ENCODE measurements around the gene CDK5R1.

CDK5R1 gene

GRCh38 chr17:32525122-32525521 lies 38.3 kb downstream of the CDK5R1 start:
- H3K36me3 ChIP-seq (ENCODE audit: low read depth), result no peaks in the 10 kb centered on the region
- no peak for TF ChIP-seq CTCF (IDR thresholded peaks at IDR 0.05; ENCODE audit: poor library complexity, severe bottlenecking)
- peaks cover under 1% of the 10 kb centered on the region for H3K4me1 ChIP-seq (ENCODE audit: insufficient read depth, poor library complexity, severe bottlenecking)
- no peak overlapping the region for H3K4me3 ChIP-seq (ENCODE audit: severe bottlenecking)
- DNase-seq (ENCODE audit: low spot score) (no peak), ATAC-seq (ENCODE audit: low read depth) (no peak)
- H3K9me3 ChIP-seq (ENCODE audit: severe bottlenecking), result no peaks in the 10 kb centered on the region
- H3K27ac ChIP-seq (ENCODE audit: poor library complexity, severe bottlenecking), result no peak overlapping the region
- H3K27me3 ChIP-seq (ENCODE audit: insufficient read depth, poor library complexity, severe bottlenecking), result no peaks in the 10 kb centered on the region

- Histone ChIP-seq H3K4me1 (ENCODE audit: insufficient read depth, poor library complexity, severe bottlenecking) (no peaks in the 10 kb centered on the region), H3K27me3 (ENCODE audit: insufficient read depth, poor library complexity, severe bottlenecking) (no peaks in the 10 kb centered on the region), H3K27ac (ENCODE audit: poor library complexity, severe bottlenecking) (no peak overlapping the region), H3K9me3 (ENCODE audit: severe bottlenecking) (no peaks in the 10 kb centered on the region), H3K36me3 (ENCODE audit: low read depth) (no peaks in the 10 kb centered on the region), H3K4me3 (ENCODE audit: severe bottlenecking) (no peak overlapping the region)
- no peak for TF ChIP-seq CTCF (IDR thresholded peaks at IDR 0.05; ENCODE audit: poor library complexity, severe bottlenecking)
- no peak for ATAC-seq (ENCODE audit: low read depth)
- no peak for DNase-seq (ENCODE audit: low spot score)
These were observed 40.4 kb downstream of the CDK5R1 start for GRCh38 chr17:32527146-32527545.

- DNase-seq (ENCODE audit: low spot score) (no peak), ATAC-seq (ENCODE audit: low read depth) (no peak)
- TF ChIP-seq CTCF (IDR thresholded peaks at IDR 0.05; ENCODE audit: poor library complexity, severe bottlenecking), result no peak
- no peak overlapping the region for H3K27ac ChIP-seq (ENCODE audit: poor library complexity, severe bottlenecking)
- H3K27me3 ChIP-seq (ENCODE audit: insufficient read depth, poor library complexity, severe bottlenecking), result no peaks in the 10 kb centered on the region
- no peaks in the 10 kb centered on the region for H3K4me1 ChIP-seq (ENCODE audit: insufficient read depth, poor library complexity, severe bottlenecking)
- no peaks in the 10 kb centered on the region for H3K9me3 ChIP-seq (ENCODE audit: severe bottlenecking)
- no peak overlapping the region for H3K4me3 ChIP-seq (ENCODE audit: severe bottlenecking)
- H3K36me3 ChIP-seq (ENCODE audit: low read depth), result no peaks in the 10 kb centered on the region
These were observed 42.0 kb downstream of the CDK5R1 start for GRCh38 chr17:32528825-32529224.

GRCh38 chr17:32529604-32530003 lies 42.8 kb downstream of the CDK5R1 start:
- H3K27ac ChIP-seq (ENCODE audit: poor library complexity, severe bottlenecking), result no peak overlapping the region
- no peaks in the 10 kb centered on the region for H3K4me1 ChIP-seq (ENCODE audit: insufficient read depth, poor library complexity, severe bottlenecking)
- no peak overlapping the region for H3K4me3 ChIP-seq (ENCODE audit: severe bottlenecking)
- TF ChIP-seq CTCF (IDR thresholded peaks at IDR 0.05; ENCODE audit: poor library complexity, severe bottlenecking), result no peak
- DNase-seq (ENCODE audit: low spot score) (no peak), ATAC-seq (ENCODE audit: low read depth) (no peak)
- H3K9me3 ChIP-seq (ENCODE audit: severe bottlenecking), result no peaks in the 10 kb centered on the region
- no peaks in the 10 kb centered on the region for H3K27me3 ChIP-seq (ENCODE audit: insufficient read depth, poor library complexity, severe bottlenecking)
- H3K36me3 ChIP-seq (ENCODE audit: low read depth), result no peaks in the 10 kb centered on the region

GRCh38 chr17:32533296-32533695 lies 46.5 kb downstream of the CDK5R1 start:
- DNase-seq (ENCODE audit: low spot score) (no peak), ATAC-seq (ENCODE audit: low read depth) (no peak)
- Histone ChIP-seq H3K4me3 (ENCODE audit: severe bottlenecking) (no peak overlapping the region), H3K27ac (ENCODE audit: poor library complexity, severe bottlenecking) (no peak overlapping the region), H3K36me3 (ENCODE audit: low read depth) (no peaks in the 10 kb centered on the region), H3K27me3 (ENCODE audit: insufficient read depth, poor library complexity, severe bottlenecking) (no peaks in the 10 kb centered on the region), H3K4me1 (ENCODE audit: insufficient read depth, poor library complexity, severe bottlenecking) (peaks cover 5% of the 10 kb centered on the region), H3K9me3 (ENCODE audit: severe bottlenecking) (no peaks in the 10 kb centered on the region)
- no peak for TF ChIP-seq CTCF (IDR thresholded peaks at IDR 0.05; ENCODE audit: poor library complexity, severe bottlenecking)
